Stomach smooth muscle (tissue), 2 donors: ENCODE data around the gene MEAK7.
"Not testable (repeated sequence)": the region's sequence is repeated elsewhere in the genome, so short reads cannot be mapped to it uniquely, and the experiment has no call there.

Source experiments
- H3K27ac ChIP-seq: one replicate; pipeline ENCODE4 v1.7.0; 2013; ENCODE audit warnings: mild to moderate bottlenecking, low read length, inconsistent platforms
- H3K27me3 ChIP-seq, 2 donors: one replicate each; pipeline ENCODE4 v1.7.0; 2013; ENCODE audit warnings: low read length in 2 of 2; ENCODE audit not compliant: insufficient read depth in 2 of 2, control insufficient read depth in 1 of 2
- H3K36me3 ChIP-seq, 2 donors: one replicate each; pipeline ENCODE4 v1.7.0; 2013; ENCODE audit warnings: low read length in 2 of 2; ENCODE audit not compliant: control insufficient read depth in 2 of 2, insufficient read depth in 2 of 2
- H3K4me1 ChIP-seq: one replicate; pipeline ENCODE4 v1.7.0; 2013; ENCODE audit warnings: low read length; ENCODE audit not compliant: control insufficient read depth, insufficient read depth
- H3K4me3 ChIP-seq, 2 donors: one replicate each; pipeline ENCODE4 v1.7.0; 2013; ENCODE audit warnings: low read length in 2 of 2
- H3K9ac ChIP-seq, 2 donors: one replicate each; pipeline ENCODE4 v1.7.0; 2013; ENCODE audit warnings: low read length in 2 of 2, mild to moderate bottlenecking in 1 of 2
- H3K9me3 ChIP-seq, 2 donors: one replicate each; pipeline ENCODE4 v1.7.0; 2013; ENCODE audit warnings: low read length in 2 of 2; ENCODE audit not compliant: control insufficient read depth in 2 of 2
- donor health status: healthy.
- donor health status: Pancreatic carcinoma.

The MEAK7 gene

DNA sequence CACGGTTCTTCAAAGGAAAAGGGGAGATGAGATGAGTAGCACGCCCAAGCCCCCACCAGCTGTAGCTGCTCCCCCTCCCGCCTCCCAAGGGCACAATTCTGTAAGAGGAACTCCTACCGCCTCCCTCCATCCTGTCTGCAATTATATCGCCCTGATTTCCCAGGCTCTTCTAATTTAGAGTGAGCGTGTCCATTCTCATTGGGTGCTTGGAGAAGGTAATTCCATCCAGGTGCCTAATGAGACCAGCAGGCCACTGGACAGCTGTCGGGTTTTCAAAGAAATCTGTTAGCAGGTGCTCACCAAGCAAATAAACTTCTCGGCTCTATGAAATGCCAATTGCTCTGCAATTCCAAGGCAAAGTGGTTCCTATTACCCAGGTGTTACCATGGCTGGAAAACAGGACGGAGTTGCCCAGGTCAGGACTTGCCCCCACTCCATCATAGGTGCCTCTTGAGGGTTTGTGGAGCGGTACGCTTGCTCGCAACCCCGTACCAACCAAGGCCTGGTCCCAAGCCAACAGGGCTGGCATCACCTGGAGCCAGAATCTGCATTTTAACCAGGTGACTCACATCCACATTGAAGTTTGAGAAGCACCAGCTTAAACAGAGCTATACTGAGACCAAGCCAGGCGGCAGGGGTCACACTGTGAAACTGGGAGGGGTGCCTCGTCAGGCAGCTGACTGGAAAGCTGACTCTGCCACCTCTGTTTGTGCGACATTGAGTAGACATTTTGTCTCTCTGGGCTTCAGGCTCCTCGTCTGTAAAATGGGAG is 16.5 kb upstream of the MEAK7 start:
- Histone ChIP-seq H3K36me3 (no peaks in the 10 kb centered on the region), H3K4me3 (no peak overlapping the region), H3K27ac (no peak overlapping the region), H3K27me3 (no peaks in the 10 kb centered on the region), H3K4me1 (no peaks in the 10 kb centered on the region), H3K9ac (no peak overlapping the region), H3K9me3 (peaks cover 0 to 6% of the 10 kb centered on the region in 2 donors)

DNA sequence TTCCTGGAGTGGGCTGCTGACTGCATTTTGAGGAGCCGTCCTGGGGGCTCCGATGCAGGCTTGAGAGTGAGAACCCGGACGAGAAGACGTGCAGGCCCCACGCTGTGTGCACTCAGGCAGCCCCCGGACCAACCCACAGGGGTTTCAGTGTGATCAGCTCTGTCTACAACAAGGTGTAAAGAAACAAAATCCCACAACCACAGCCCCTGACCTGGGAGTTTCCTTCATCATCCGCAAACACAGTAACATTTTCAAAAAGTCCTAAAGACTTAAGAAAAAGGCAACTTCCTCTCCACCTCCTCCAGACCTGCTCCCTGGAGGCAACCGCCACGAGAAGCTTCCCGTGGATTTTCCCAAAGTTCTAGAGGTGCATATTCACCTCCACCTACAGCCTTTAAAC is 15.4 kb upstream of the MEAK7 start:
- Histone ChIP-seq H3K27ac (no peak overlapping the region), H3K4me3 (no peak overlapping the region)

GRCh38 chr16:84518804-84519341 is 14.4 kb upstream of the MEAK7 start:
- H3K9ac ChIP-seq: no peak overlapping the region
- H3K36me3 ChIP-seq: no peaks in the 10 kb centered on the region
- no peak overlapping the region for H3K4me3 ChIP-seq

More for the DNA sequence above, 15.4 kb upstream of the MEAK7 start:
- H3K36me3 ChIP-seq: no peaks in the 10 kb centered on the region
- peaks cover 0 to 6% of the 10 kb centered on the region in 2 donors for H3K9me3 ChIP-seq
- no peaks in the 10 kb centered on the region for H3K27me3 ChIP-seq
- H3K4me1 ChIP-seq: no peaks in the 10 kb centered on the region
- no peak overlapping the region for H3K9ac ChIP-seq

DNA sequence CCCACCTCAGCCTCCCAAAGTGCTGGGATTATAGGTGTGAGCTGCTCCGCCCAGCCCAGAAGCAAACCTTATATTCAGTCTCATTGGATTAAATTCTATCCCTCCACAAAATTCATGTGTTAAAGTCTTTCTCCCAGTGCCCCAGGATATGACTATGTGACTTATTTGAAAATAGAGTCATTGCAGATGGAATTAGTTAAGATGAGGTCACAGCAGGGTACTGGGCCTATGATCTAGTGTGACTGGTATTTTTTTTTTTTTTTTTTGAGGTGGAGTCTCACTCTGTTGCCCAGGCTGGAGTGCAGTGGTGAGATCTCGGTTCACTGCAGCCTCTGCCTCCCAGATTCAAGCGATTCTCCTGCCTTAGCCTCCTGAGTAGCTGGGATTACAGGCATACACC is 13.8 kb upstream of the MEAK7 start:
- not testable (repeated sequence) for H3K27ac ChIP-seq, H3K4me1 ChIP-seq, H3K4me3 ChIP-seq, H3K9me3 ChIP-seq, H3K36me3 ChIP-seq, H3K27me3 ChIP-seq, H3K9ac ChIP-seq

More at GRCh38 chr16:84518804-84519341, 14.4 kb upstream of the MEAK7 start:
- Histone ChIP-seq H3K27me3 (no peaks in the 10 kb centered on the region), H3K9me3 (peaks cover 0 to 6% of the 10 kb centered on the region in 2 donors), H3K4me1 (no peaks in the 10 kb centered on the region), H3K27ac (no peak overlapping the region)

DNA sequence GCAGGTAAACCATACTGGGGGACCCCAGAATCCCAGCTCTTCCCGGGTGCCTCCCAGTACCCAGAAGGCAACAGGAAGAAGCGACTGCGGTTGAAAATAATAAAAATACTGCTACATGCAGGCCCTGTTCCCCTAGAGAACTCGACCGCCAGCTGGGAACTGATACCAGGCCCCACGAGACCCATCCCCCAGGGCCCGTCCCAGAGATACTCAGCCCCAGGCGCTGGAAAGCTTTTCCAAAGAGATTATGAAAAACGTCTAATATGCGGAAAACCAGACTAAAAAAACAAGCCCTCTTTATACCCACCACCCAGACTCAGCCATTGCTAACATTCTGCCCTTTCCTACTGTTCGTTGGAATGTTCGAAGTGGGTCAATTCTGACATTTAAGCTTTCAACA is 12.9 kb upstream of the MEAK7 start:
- H3K27me3 ChIP-seq: no peaks in the 10 kb centered on the region
- H3K36me3 ChIP-seq: no peaks in the 10 kb centered on the region
- no peaks in the 10 kb centered on the region for H3K4me1 ChIP-seq
- H3K4me3 ChIP-seq: no peak overlapping the region
- no peak overlapping the region for H3K9ac ChIP-seq
- H3K9me3 ChIP-seq: peaks cover 0 to under 1% of the 10 kb centered on the region in 2 donors
- H3K27ac ChIP-seq: no peak overlapping the region

- H3K9me3 ChIP-seq: no peaks in the 10 kb centered on the region
- no peaks in the 10 kb centered on the region for H3K27me3 ChIP-seq
- H3K9ac ChIP-seq: no peak overlapping the region
- H3K27ac ChIP-seq: no peak overlapping the region
- H3K4me1 ChIP-seq: peaks cover 4% of the 10 kb centered on the region
- H3K4me3 ChIP-seq: no peak overlapping the region
- H3K36me3 ChIP-seq: no peaks in the 10 kb centered on the region
These were observed 10.7 kb upstream of the MEAK7 start for GRCh38 chr16:84514874-84515835.

- Histone ChIP-seq H3K27me3 (no peaks in the 10 kb centered on the region), H3K9ac (no peak overlapping the region), H3K4me1 (peaks cover 4% of the 10 kb centered on the region), H3K4me3 (no peak overlapping the region), H3K27ac (no peak overlapping the region), H3K36me3 (no peaks in the 10 kb centered on the region), H3K9me3 (no peaks in the 10 kb centered on the region)
These were observed 9.9 kb upstream of the MEAK7 start for GRCh38 chr16:84514295-84514873.

- Histone ChIP-seq H3K9me3 (no peaks in the 10 kb centered on the region), H3K4me3 (no peak overlapping the region), H3K36me3 (no peaks in the 10 kb centered on the region), H3K9ac (no peak overlapping the region), H3K27me3 (no peaks in the 10 kb centered on the region), H3K27ac (no peak overlapping the region), H3K4me1 (peaks cover 4% of the 10 kb centered on the region)
These were observed 9.2 kb upstream of the MEAK7 start for GRCh38 chr16:84513666-84514065.

- Histone ChIP-seq H3K9me3 (no peaks in the 10 kb centered on the region), H3K27me3 (no peaks in the 10 kb centered on the region), H3K9ac (no peak overlapping the region), H3K4me3 (no peak overlapping the region), H3K27ac (no peak overlapping the region), H3K36me3 (no peaks in the 10 kb centered on the region), H3K4me1 (peaks cover 4% of the 10 kb centered on the region)
These were observed 8.7 kb upstream of the MEAK7 start for GRCh38 chr16:84513123-84513522.

- H3K27me3 ChIP-seq: no peaks in the 10 kb centered on the region
- H3K4me1 ChIP-seq: peaks cover 4% of the 10 kb centered on the region
- no peak overlapping the region for H3K4me3 ChIP-seq
- H3K36me3 ChIP-seq: no peaks in the 10 kb centered on the region
- H3K9me3 ChIP-seq: no peaks in the 10 kb centered on the region
- no peak overlapping the region for H3K9ac ChIP-seq
- H3K27ac ChIP-seq: no peak overlapping the region
These were observed 7.4 kb upstream of the MEAK7 start for GRCh38 chr16:84511831-84512230.
